ENCODE results near the gene PDE6C.

DNA sequence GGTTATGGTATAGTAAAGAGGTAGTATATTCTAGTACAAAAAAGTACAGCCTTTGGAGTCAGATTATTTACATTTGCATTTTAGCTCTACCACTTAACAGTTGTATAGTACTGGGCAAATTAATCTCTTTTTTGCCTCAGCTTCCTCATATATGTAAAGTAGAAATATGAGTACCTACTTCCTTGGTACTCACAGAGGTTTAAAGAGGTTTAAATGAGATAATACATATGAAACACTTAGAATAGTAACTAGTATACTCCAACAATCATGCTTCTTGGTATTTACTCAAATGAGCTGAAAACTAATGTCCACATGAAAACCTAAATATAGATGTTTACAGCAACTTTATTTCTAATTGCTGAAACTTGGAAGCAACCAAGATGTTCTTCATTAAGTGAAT is 75.4 kb downstream of the PDE6C start:
- TF ChIP-seq GATA2 (IDR thresholded peaks at IDR 0.05; ENCODE audit: low read depth, low read length) (no peak), GATA3 (IDR thresholded peaks at IDR 0.05; ENCODE audit: low read depth, low read length) (no peak)

Measured in SH-SY5Y (cell line).